Activated gamma-delta T cell (primary cell): ENCODE results near the gene HPS3.
"Not testable (repeated sequence)": the region's sequence is repeated elsewhere in the genome, so short reads cannot be mapped to it uniquely, and the experiment has no call there.

ENCODE experiments used
- DNase-seq: peaks from one replicate; lab custom pipeline; 2025; lab: John Stamatoyannopoulos, UW
- total RNA-seq, 2 donors: gene quantifications; one replicate each; lab custom pipeline; 2026; lab: John Stamatoyannopoulos, UW

The HPS3 gene
- total RNA-seq = 102 to 103 reads per million in 2 donors

- DNase-seq = peak; percentile 76
These were observed at the start of gene HPS3 for GRCh38 chr3:149129326-149130205. HPS3 (plus strand) TSS chr3:149129638; CDS start chr3:149129724, 86 bp downstream.

- no peak for DNase-seq
These were observed 49.3 kb upstream of the HPS3 start for GRCh38 chr3:149080011-149080698.

- DNase-seq = no peak
These were observed 48.7 kb upstream of the HPS3 start for GRCh38 chr3:149080699-149081091.

GRCh38 chr3:149081772-149082171 is 47.7 kb upstream of the HPS3 start:
- DNase-seq = no peak

GRCh38 chr3:149085828-149086231 is 43.6 kb upstream of the HPS3 start:
- no peak for DNase-seq

GRCh38 chr3:149086232-149086988 is 43.0 kb upstream of the HPS3 start, which contains the start of gene HLTF:
HLTF (minus strand) TSS chr3:149086533; CDS start chr3:149086336, 197 bp downstream.
- peak; percentile 74 for DNase-seq

GRCh38 chr3:149087208-149087607 is 42.2 kb upstream of the HPS3 start:
- no peak for DNase-seq

- no peak for DNase-seq
These were observed 40.0 kb upstream of the HPS3 start for GRCh38 chr3:149089395-149089794.

- DNase-seq = no peak
These were observed 39.0 kb upstream of the HPS3 start for GRCh38 chr3:149090461-149090860.

- DNase-seq = no peak
These were observed 38.5 kb upstream of the HPS3 start for GRCh38 chr3:149090907-149091306.

- no peak for DNase-seq
These were observed 37.5 kb upstream of the HPS3 start for GRCh38 chr3:149091983-149092382.

- DNase-seq = no peak
These were observed 34.0 kb upstream of the HPS3 start for GRCh38 chr3:149095487-149095886.

GRCh38 chr3:149097987-149098386 is 31.5 kb upstream of the HPS3 start:
- DNase-seq = not testable (repeated sequence)

GRCh38 chr3:149101154-149101553 is 28.3 kb upstream of the HPS3 start:
- no peak for DNase-seq

- DNase-seq = no peak
These were observed 27.8 kb upstream of the HPS3 start for GRCh38 chr3:149101641-149102040.

GRCh38 chr3:149104484-149104883 is 25.0 kb upstream of the HPS3 start:
- DNase-seq = no peak

GRCh38 chr3:149114458-149114857 is 15.0 kb upstream of the HPS3 start:
- DNase-seq = no peak

- no peak for DNase-seq
These were observed 14.3 kb upstream of the HPS3 start for GRCh38 chr3:149115114-149115513.

GRCh38 chr3:149118724-149119123 is 10.7 kb upstream of the HPS3 start:
- no peak for DNase-seq

GRCh38 chr3:149119466-149119865 is 10.0 kb upstream of the HPS3 start:
- DNase-seq = no peak

- DNase-seq = no peak
These were observed 9.1 kb upstream of the HPS3 start for GRCh38 chr3:149120051-149120972.
